Mucosa of descending colon (tissue), 3 donors: ENCODE data around the gene PHYHIPL. TPM values are rescaled to one million over a fixed set of nuclear protein-coding genes. Genes with fewer than 3 reads are reported as not detected.

ENCODE experiments used
- ATAC-seq: fragments of 200-7000 bp; cut with Tn5 transposase; one replicate; pipeline ENCODE4 v1.9.1; 2020; ENCODE audit warnings: mild to moderate bottlenecking, moderate library complexity
- DNase-seq, 3 donors: peaks; one replicate each; pipeline ENCODE4 v3.0.0-alpha.2; 2020
- H3K36me3 ChIP-seq: fragments of 200-600 bp; one replicate; pipeline ENCODE4 v1.8.0; 2021; ENCODE audit warnings: low read depth, mild to moderate bottlenecking
- H3K4me1 ChIP-seq: fragments of 200-600 bp; one replicate; pipeline ENCODE4 v1.8.0; 2021; ENCODE audit warnings: low read depth, mild to moderate bottlenecking
- H3K4me3 ChIP-seq: fragments of 200-600 bp; one replicate; pipeline ENCODE4 v1.8.0; 2021; ENCODE audit warnings: mild to moderate bottlenecking
- H3K9me3 ChIP-seq: fragments of 200-600 bp; one replicate; pipeline ENCODE4 v1.8.0; 2021; ENCODE audit warnings: mild to moderate bottlenecking
- intact Hi-C, 2 donors: fragments of 100-400 bp; cut with DNase I in 1 of 2; cut with micrococcal nuclease in 1 of 2; formaldehyde crosslinking; loops; one replicate each; pipeline versions ENCODE4 v1.11.0 to v1.11.1; 2022; cut with DNase I, micrococcal nuclease
- total RNA-seq, 3 donors: library from RNA; stranded (reverse); fragmentation: NEBNext Ultra II Directional in 2 of 3; extraction: Animal tissue kit (Norgen Biotek cat#: 25700) in 2 of 3; gene quantifications; one replicate each; pipeline versions ENCODE4 v1.2.1 to v1.2.4, GENCODE V29; 2021 to 2023
- TF ChIP-seq, protein P1 (sequence below): fragments of 200-600 bp; IDR thresholded peaks from one replicate; pipeline ENCODE4 v1.8.0; 2022; ENCODE audit warnings: antibody characterized with exemption, mild to moderate bottlenecking
- donor health status: DM: no; HTN: no; CAD: no; lungs with moderate emphysema.
- donor health status: DM: no; HTN: no; CAD: no.
- donor health status: DM: no; HTN: yes; CAD: no.

PHYHIPL gene
- total RNA-seq, 3 donors from 2014 or later: 0.20 to 3.1 (median 0.39) TPM

DNA sequence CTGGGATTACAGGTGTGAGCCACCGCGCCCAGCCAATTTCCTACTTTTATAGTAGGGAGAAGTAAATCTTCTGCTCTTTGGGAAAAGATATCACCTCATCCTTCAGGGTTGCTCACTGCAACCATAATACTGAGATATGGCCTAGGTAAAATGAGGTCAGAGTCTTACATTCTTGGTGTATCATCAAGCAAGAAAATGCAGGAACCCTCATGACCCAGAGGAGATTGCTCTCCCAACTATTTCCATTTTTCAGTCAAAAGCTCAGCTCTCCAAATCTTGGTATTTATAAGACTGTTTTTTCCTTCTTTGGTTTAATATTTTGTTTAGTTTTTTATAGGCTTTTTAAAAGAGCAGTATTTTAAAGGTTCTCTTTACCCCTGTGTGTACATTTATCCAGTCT, 20.9 kb upstream of the PHYHIPL start:
- DNase-seq: no peak
- ATAC-seq: no peak
- Histone ChIP-seq H3K36me3 (no peaks in the 10 kb centered on the region), H3K9me3 (no peaks in the 10 kb centered on the region), H3K4me3 (no peak overlapping the region), H3K4me1 (no peaks in the 10 kb centered on the region)
- intact Hi-C loops: no loop called here
- TF ChIP-seq, protein P1, sequence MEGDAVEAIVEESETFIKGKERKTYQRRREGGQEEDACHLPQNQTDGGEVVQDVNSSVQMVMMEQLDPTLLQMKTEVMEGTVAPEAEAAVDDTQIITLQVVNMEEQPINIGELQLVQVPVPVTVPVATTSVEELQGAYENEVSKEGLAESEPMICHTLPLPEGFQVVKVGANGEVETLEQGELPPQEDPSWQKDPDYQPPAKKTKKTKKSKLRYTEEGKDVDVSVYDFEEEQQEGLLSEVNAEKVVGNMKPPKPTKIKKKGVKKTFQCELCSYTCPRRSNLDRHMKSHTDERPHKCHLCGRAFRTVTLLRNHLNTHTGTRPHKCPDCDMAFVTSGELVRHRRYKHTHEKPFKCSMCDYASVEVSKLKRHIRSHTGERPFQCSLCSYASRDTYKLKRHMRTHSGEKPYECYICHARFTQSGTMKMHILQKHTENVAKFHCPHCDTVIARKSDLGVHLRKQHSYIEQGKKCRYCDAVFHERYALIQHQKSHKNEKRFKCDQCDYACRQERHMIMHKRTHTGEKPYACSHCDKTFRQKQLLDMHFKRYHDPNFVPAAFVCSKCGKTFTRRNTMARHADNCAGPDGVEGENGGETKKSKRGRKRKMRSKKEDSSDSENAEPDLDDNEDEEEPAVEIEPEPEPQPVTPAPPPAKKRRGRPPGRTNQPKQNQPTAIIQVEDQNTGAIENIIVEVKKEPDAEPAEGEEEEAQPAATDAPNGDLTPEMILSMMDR: no peak

DNA sequence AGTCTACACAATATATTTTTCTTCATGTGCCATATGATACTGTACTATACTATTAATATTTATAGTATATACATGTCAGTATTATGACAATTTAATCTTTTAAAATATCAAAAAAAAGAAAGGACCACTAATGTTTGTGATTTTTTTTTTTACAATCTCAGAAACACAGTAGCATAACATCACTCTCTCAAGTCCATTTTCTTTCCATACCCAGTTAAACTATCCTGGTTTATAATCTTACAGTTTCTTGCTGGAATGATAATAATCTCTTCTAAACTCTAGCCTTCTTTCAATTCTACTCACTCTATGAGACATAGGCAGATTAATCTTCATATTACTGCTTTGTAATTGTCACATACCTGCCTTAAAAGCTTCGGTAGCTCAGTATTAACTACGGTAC, 8.9 kb upstream of the PHYHIPL start:
- intact Hi-C loops: no loop called here
- Histone ChIP-seq H3K4me1 (no peaks in the 10 kb centered on the region), H3K36me3 (no peaks in the 10 kb centered on the region), H3K4me3 (no peak overlapping the region), H3K9me3 (no peaks in the 10 kb centered on the region)
- TF ChIP-seq, protein P1: no peak
- DNase-seq (no peak), ATAC-seq (no peak)

DNA sequence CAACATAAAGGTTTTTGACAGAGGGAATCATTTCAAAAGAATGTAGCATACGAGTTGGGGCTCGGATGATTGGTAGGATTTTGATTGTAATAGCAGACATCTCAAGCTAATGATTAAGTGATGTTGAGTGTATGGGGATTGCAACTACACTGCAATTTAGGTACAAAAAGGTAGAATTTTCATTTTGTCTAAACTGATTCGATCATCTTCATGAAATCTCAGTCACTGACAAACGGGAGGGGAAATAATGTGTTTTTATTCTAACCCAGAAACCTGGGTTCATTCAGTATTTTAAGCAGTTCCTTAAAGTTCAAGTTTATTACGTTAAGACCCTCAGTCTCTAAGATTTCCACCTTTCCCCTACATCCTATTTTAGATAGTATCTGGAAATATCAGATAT, 3.9 kb upstream of the PHYHIPL start:
- ATAC-seq: no peak
- Histone ChIP-seq H3K4me1 (peaks cover 5% of the 10 kb centered on the region), H3K4me3 (no peak overlapping the region), H3K9me3 (no peaks in the 10 kb centered on the region), H3K36me3 (no peaks in the 10 kb centered on the region)
- TF ChIP-seq, protein P1: no peak
- intact Hi-C loops: no loop called here
- no peak for DNase-seq

DNA sequence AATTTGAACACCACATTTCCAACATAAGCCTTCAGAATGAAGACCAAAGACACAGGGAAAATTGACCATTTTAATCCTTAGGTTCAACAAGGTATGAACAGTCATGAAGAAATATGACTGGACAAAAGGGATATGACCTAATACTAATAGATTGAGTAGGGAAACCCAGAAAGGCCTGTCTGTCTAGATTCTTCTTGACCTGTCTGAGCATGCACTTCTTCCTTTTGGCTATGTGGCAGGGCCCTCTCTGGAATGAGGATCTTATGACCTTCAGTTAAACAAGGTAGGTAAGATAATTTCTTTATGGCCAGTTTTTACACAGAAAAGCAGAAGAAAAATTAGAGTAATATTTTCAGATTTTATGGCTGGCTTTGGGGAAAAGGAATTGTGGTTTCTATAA, 3.0 kb upstream of the PHYHIPL start:
- H3K4me1 ChIP-seq: peaks cover 5% of the 10 kb centered on the region
- H3K4me3 ChIP-seq: no peak overlapping the region
- TF ChIP-seq, protein P1: no peak
- ATAC-seq: no peak
- H3K36me3 ChIP-seq: no peaks in the 10 kb centered on the region
- H3K9me3 ChIP-seq: no peaks in the 10 kb centered on the region
- no peak for DNase-seq
- intact Hi-C loops: no loop called here

DNA sequence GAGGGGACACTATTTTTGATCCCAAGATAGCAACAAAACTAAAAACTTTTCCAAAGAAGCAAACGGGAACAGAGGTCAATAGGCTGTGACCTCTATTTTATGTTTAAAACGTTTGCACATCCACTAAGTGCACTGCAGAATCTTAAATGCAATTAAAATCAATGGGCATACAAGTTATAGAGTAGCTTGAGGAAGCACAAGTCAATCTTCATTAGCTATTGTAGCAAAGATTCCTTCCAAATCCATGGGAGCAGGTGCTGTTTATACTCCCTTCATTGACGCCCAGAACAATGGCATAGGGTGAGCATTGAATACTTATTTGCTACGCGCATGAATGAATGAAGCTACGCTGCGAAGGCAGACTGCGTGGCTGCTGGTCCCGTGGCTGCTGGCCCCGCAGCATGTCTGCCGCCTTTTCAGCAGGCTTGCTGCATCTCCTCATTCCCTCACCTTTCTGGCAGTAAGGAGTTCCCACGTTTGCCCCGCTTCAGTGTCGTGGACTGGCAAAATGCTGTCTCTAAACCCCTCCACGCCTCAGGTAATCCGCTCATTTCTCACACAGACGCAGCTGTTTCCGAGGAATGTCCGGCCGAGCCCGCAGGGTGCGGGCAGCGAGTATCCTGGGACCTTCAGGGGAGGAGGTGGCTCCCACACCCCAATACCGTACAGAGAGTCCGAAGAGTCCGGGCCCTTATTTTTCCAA, 754 bp upstream of the PHYHIPL start:
- Histone ChIP-seq H3K4me1 (peaks cover 5% of the 10 kb centered on the region), H3K4me3 (no peak overlapping the region), H3K36me3 (no peaks in the 10 kb centered on the region), H3K9me3 (no peaks in the 10 kb centered on the region)
- TF ChIP-seq, protein P1: no peak
- peak in 1 of 3 donors; percentile 36 for DNase-seq
- no peak for ATAC-seq
- intact Hi-C loops: no loop called here
